ENCODE results near the gene PTPRN2. TPM values are rescaled to one million over a fixed set of nuclear protein-coding genes. Genes with fewer than 3 reads are reported as not detected.

PTPRN2 gene
- total and polyA plus RNA-seq, 8 donors, result 4.9 to 136 (median 46.8) TPM

DNA sequence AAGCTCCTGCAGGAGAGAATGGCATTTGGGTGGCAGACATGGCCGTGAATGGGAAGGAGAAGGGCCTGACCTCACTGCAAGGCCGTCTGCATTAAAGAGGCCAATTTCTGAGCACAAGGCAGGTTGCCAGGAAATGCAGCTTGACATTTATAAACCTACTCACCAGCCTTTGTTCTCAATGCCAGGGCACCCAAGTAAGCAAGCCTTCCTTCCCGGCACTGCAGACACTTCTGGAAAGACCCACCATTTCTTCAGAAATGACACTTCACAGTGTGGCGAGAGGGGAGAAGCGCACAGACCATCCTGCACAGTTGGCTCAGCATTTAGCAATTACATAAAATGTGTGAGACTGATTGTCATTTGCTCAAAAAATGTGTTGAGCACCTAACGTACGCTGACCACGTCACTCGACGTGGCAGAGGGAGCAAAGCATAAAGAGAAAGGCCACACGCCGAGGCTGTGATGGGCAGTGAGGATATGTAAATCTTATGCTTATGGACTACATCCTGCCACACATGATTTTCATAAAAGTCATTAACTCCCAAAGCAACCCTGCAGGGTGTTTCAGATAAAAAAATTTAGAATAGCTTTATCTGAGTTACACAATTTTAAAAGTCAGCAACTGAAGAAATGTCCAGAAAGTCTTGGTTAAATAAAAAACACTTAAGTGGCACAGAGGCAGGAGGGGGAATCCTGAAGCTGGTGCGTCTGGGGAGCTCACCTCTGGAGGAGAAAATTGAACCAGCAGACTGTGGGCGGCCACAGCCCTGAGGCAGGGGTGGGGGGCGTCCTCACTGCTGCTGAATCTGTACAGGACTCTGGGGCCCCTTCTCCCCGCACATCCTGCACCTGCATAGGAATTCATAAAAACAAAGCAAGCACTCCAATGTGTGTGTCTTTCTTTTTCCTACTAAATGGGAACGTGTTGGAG, 543.8 kb downstream of the PTPRN2 start:
- Histone ChIP-seq H3K9me3 (peaks cover 0 to 17% (median 14%) of the 10 kb centered on the region in 4 donors), H3K4me3 (no peak overlapping the region), H3K36me3 (no peaks in the 10 kb centered on the region), H3K4me1 (peaks cover 0 to 4% (median 0%) of the 10 kb centered on the region in 4 donors), H3K27ac (no peak overlapping the region), H3K27me3 (no peaks in the 10 kb centered on the region)
- 55 to 64% (median 57%) methylated on average over 17 of the region's 17 CpGs for WGBS, 5 donors
- TF ChIP-seq, protein P1, sequence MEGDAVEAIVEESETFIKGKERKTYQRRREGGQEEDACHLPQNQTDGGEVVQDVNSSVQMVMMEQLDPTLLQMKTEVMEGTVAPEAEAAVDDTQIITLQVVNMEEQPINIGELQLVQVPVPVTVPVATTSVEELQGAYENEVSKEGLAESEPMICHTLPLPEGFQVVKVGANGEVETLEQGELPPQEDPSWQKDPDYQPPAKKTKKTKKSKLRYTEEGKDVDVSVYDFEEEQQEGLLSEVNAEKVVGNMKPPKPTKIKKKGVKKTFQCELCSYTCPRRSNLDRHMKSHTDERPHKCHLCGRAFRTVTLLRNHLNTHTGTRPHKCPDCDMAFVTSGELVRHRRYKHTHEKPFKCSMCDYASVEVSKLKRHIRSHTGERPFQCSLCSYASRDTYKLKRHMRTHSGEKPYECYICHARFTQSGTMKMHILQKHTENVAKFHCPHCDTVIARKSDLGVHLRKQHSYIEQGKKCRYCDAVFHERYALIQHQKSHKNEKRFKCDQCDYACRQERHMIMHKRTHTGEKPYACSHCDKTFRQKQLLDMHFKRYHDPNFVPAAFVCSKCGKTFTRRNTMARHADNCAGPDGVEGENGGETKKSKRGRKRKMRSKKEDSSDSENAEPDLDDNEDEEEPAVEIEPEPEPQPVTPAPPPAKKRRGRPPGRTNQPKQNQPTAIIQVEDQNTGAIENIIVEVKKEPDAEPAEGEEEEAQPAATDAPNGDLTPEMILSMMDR (IDR thresholded peaks at IDR 0.05), result no peak
- no peak for TF ChIP-seq POLR2A (IDR thresholded peaks at IDR 0.05)
- no peak for TF ChIP-seq POLR2AphosphoS5 (IDR thresholded peaks at IDR 0.05)
- no peak for TF ChIP-seq EP300 (IDR thresholded peaks at IDR 0.05)
- intact Hi-C loops (cut with DNase I; ENCODE audit: low total_unique reads), result no loop called here
- peak; percentile 52 to 61 for DNase-seq

DNA sequence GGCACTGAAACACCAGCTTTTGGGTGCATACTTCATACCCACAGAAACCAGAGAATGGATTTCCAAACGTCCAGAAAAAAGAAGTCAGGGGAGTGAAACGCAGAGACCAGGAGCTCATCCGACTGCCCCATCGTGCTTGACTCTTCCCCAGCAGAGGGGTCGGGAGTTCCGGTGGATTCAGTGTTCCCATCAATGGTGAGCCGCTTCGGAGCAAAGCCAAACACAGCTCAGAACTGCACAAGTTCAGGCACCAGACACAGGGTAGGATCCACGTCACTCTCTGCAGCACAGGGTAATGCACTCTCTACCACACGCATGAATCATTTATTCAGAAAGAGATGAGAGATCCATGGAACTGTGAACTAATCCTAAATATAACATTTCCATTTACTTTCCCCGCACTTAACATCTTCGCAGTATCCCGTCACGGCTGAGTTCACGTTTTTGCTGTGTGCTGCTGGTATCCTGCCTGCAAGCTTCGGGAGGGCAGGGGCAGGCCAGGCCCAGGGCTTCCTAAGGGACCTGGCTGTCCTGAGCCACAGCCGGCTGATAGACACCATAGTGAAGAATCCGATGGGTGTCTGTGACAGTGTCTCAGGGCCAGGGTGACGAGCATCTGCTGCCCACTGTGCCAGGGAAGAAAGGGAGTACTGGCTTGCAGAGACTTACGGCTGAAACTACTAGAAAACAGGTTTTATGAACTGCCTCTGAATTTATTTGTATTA, 545.3 kb downstream of the PTPRN2 start:
- H3K27me3 ChIP-seq, result no peaks in the 10 kb centered on the region
- intact Hi-C loops (cut with DNase I; ENCODE audit: low total_unique reads), result no loop called here
- H3K4me3 ChIP-seq, result no peak overlapping the region
- no peaks in the 10 kb centered on the region for H3K36me3 ChIP-seq
- 80 to 94% (median 89%) methylated on average over 20 of the region's 20 CpGs for WGBS, 5 donors
- peaks cover 0 to 19% (median 16%) of the 10 kb centered on the region in 4 donors for H3K9me3 ChIP-seq
- H3K27ac ChIP-seq, result no peak overlapping the region
- peak in 1 of 2 donors; percentile 20 for DNase-seq
- TF ChIP-seq, protein P1 (IDR thresholded peaks at IDR 0.05), result no peak
- no peak for TF ChIP-seq POLR2A (IDR thresholded peaks at IDR 0.05)
- H3K4me1 ChIP-seq, result peaks cover 0 to 4% (median 0%) of the 10 kb centered on the region in 4 donors

DNA sequence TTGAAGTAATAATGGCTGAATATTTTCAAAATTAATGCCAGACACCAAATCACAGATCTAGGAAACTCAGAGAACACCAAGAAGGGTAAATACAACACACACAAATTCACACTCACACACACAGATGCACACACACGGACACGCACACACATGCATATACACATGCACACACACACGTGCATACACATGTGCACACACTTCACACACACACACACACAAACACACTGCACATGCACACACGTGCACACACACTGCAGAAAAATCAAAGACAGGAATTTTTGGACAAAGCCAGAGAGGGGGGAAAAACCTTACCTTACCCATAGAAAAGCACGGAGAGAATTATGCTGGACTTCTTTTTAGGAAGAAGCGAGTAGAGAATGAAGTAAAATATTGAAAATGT, 547.4 kb downstream of the PTPRN2 start:
- intact Hi-C loops (cut with DNase I; ENCODE audit: low total_unique reads), result no loop called here
- 89 to 98% (median 90%) methylated on average over 6 of the region's 6 CpGs for WGBS, 5 donors
- TF ChIP-seq, protein P1 (IDR thresholded peaks at IDR 0.05), result no peak
- TF ChIP-seq POLR2AphosphoS5 (IDR thresholded peaks at IDR 0.05) (no peak), POLR2A (IDR thresholded peaks at IDR 0.05) (no peak), EP300 (IDR thresholded peaks at IDR 0.05) (no peak)

DNA sequence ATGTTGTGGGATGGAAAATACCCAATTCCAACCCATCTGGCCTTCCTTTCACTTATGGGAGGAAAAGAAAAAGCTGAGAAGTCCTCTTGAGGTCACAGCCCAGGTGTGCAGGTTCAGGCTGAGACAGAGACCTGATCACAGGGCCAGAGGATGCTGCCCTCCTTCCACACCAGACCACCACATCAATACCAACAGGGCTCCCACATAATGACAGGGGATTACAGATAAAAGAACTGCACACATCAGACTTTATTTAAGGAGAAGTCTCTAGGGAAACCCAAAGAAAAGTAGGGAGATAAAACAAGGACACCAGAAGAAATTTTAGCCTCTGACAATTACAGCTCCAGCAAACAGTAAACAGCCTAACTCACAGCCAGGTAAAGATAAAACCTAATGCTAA, 548.4 kb downstream of the PTPRN2 start:
- intact Hi-C loops (cut with DNase I; ENCODE audit: low total_unique reads), result no loop called here
- H3K9me3 ChIP-seq, result peaks cover 0 to 21% (median 16%) of the 10 kb centered on the region in 4 donors
- no peak overlapping the region for H3K27ac ChIP-seq
- H3K4me1 ChIP-seq, result peaks cover 0 to 4% (median 0%) of the 10 kb centered on the region in 4 donors
- DNase-seq, result no peak
- H3K36me3 ChIP-seq, result no peaks in the 10 kb centered on the region
- H3K27me3 ChIP-seq, result no peaks in the 10 kb centered on the region
- TF ChIP-seq POLR2AphosphoS5 (IDR thresholded peaks at IDR 0.05), result no peak
- H3K4me3 ChIP-seq, result no peak overlapping the region

More for the DNA sequence above, 547.4 kb downstream of the PTPRN2 start:
- Histone ChIP-seq H3K4me3 (no peak overlapping the region), H3K9me3 (peaks cover 0 to 19% (median 16%) of the 10 kb centered on the region in 4 donors), H3K36me3 (no peaks in the 10 kb centered on the region), H3K27ac (no peak overlapping the region), H3K4me1 (peaks cover 0 to 4% (median 0%) of the 10 kb centered on the region in 4 donors), H3K27me3 (no peaks in the 10 kb centered on the region)
- no peak for DNase-seq
